OCI-LY3 (cell line): ENCODE data around the gene SEMA4A.
A peak's percentile ranks its signal among the peaks of the same experiment; 100 is the strongest.
"Not testable (repeated sequence)": the region's sequence is repeated elsewhere in the genome, so short reads cannot be mapped to it uniquely, and the experiment has no call there.

Experiments used
- H2AFZ ChIP-seq: fragments of 200-600, 300-600 bp; shearing (Covaris generic); 2 replicates; pipeline ENCODE4 v1.6.0; 2014; ENCODE audit warnings: antibody characterized with exemption, low read depth, low read length
- H3K27ac ChIP-seq: fragments of 200-600, 300-600 bp; sonication (generic); 2 replicates; pipeline ENCODE4 v1.5.1; 2014; ENCODE audit warnings: mild to moderate bottlenecking, low read length, moderate library complexity, mixed read lengths
- H3K27me3 ChIP-seq: fragments of 200-600, 300-600 bp; sonication (generic); 2 replicates; pipeline ENCODE4 v1.6.1; 2014; ENCODE audit warnings: low read depth, low read length, mixed read lengths
- H3K36me3 ChIP-seq: fragments of 200-600, 300-600 bp; sonication (generic); replicated peaks from 2 replicates; pipeline ENCODE3; 2014; ENCODE audit warnings: low read depth, low read length, mixed read lengths
- H3K4me1 ChIP-seq: fragments of 300-600, 200-600 bp; sonication (generic); 2 replicates; pipeline ENCODE4 v1.6.1; 2014; ENCODE audit warnings: low read length, mixed read lengths
- H3K4me2 ChIP-seq: fragments of 200-600, 300-600 bp; sonication (generic); 2 replicates; pipeline ENCODE4 v1.6.1; 2014; ENCODE audit warnings: low read length, mixed read lengths
- H3K4me3 ChIP-seq: fragments of 300-600, 200-600 bp; sonication (generic); 2 replicates; pipeline ENCODE4 v1.5.1; 2014; ENCODE audit warnings: antibody characterized with exemption, mild to moderate bottlenecking, low read length, moderate library complexity
- H3K79me2 ChIP-seq: fragments of 300-600, 200-600 bp; shearing (Covaris generic); 2 replicates; pipeline ENCODE4 v1.6.1; 2014; ENCODE audit warnings: mild to moderate bottlenecking, low read length, mixed read lengths
- H3K9ac ChIP-seq: fragments of 300-600, 200-600 bp; shearing (Covaris generic); 2 replicates; pipeline ENCODE4 v1.6.0; 2014; ENCODE audit warnings: mild to moderate bottlenecking, low read length, moderate library complexity
- H3K9me3 ChIP-seq: fragments of 200-600, 300-600 bp; shearing (Covaris generic); 2 replicates; pipeline ENCODE4 v1.6.1; 2014; ENCODE audit warnings: low read length, mixed read lengths; ENCODE audit not compliant: insufficient read depth
- H4K20me1 ChIP-seq: fragments of 200-600, 300-600 bp; sonication (generic); 2 replicates; pipeline ENCODE4 v1.6.1; 2016; ENCODE audit warnings: low read length, mixed read lengths; ENCODE audit not compliant: insufficient read depth
- EZH2phosphoT487 ChIP-seq: fragments of 200-600 bp; shearing (Covaris generic); IDR thresholded peaks from 2 replicates; pipeline ENCODE4 v1.6.1; 2018; ENCODE audit warnings: antibody characterized with exemption, mixed run types, low read depth
- TF ChIP-seq, protein P1 (sequence below): fragments of 200-600, 300-600 bp; sonication (generic); IDR thresholded peaks from 2 replicates; pipeline ENCODE4 v1.5.1; 2014; ENCODE audit warnings: antibody characterized with exemption, low read length, low read depth

The SEMA4A gene

DNA sequence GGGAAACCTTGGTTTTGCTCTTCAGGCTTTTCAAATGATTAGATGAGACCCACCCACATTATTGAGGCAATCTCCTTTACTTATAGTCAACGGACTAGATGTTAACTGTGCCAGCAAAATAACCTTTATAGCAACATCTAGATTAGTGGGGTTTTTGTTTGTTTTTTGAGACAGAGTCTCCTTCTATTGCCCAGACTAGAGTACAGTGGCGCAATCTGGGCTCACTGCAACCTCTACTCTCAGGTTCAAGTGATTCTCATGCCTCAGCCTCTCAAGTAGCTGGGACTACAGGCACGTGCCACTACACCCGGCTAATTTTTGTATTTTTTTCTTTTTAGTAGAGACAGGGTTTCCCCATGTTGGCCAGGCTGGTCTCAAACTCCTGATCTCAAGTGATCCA, 36.9 kb downstream of the SEMA4A start:
- H3K9ac ChIP-seq, H3K27ac ChIP-seq, H2AFZ ChIP-seq, H4K20me1 ChIP-seq, H3K9me3 ChIP-seq, H3K4me2 ChIP-seq, H3K4me3 ChIP-seq, H3K27me3 ChIP-seq, H3K36me3 ChIP-seq: not testable (repeated sequence)
- H3K4me1 ChIP-seq: peaks cover 12% of the 10 kb centered on the region
- peaks cover 15% of the 10 kb centered on the region for H3K79me2 ChIP-seq

DNA sequence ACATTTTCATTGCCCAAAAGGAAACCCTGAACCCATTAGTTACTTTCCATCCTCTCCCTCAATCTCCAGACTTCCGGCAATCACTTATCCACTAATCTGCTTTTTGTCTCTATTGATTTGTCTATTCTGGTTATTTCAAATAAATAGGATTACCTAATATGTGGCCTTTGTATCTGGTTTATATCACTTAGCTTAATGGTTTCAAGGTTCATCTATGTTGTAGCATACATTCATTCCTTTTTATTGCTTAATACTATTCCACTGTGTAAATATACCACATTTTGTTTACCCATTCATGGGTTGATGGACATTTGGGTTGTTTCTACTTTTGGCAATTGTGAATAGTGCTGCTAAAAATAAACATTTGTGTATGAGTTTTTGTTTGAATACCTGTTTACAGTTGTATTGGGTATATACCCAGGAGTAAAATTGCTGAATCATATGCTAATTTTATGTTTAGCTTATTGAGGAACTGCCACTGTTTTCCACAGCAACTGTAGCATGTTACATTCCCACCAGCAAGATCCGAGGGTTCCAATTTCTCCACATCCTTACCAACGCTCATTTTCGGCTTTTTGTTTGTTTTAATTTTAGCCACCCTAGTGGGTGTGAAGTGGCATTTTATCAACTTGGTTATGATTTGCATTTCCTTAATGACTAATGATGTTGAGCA, 38.0 kb downstream of the SEMA4A start:
- peaks cover 26% of the 10 kb centered on the region for H3K79me2 ChIP-seq
- H3K4me1 ChIP-seq: peaks cover 17% of the 10 kb centered on the region
- H3K36me3 ChIP-seq: peaks cover 4% of the 10 kb centered on the region
- peaks cover 6% of the 10 kb centered on the region; the same call in 1 of the 2 replicates for H3K9me3 ChIP-seq
- no peak overlapping the region for H3K4me2 ChIP-seq
- H3K4me3 ChIP-seq: no peak overlapping the region
- no peak overlapping the region for H3K27ac ChIP-seq
- no peaks in the 10 kb centered on the region for H4K20me1 ChIP-seq
- no peak overlapping the region for H3K9ac ChIP-seq
- H2AFZ ChIP-seq: no peak overlapping the region
- TF ChIP-seq EZH2phosphoT487: no peak
- TF ChIP-seq, protein P1, sequence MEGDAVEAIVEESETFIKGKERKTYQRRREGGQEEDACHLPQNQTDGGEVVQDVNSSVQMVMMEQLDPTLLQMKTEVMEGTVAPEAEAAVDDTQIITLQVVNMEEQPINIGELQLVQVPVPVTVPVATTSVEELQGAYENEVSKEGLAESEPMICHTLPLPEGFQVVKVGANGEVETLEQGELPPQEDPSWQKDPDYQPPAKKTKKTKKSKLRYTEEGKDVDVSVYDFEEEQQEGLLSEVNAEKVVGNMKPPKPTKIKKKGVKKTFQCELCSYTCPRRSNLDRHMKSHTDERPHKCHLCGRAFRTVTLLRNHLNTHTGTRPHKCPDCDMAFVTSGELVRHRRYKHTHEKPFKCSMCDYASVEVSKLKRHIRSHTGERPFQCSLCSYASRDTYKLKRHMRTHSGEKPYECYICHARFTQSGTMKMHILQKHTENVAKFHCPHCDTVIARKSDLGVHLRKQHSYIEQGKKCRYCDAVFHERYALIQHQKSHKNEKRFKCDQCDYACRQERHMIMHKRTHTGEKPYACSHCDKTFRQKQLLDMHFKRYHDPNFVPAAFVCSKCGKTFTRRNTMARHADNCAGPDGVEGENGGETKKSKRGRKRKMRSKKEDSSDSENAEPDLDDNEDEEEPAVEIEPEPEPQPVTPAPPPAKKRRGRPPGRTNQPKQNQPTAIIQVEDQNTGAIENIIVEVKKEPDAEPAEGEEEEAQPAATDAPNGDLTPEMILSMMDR: no peak
- no peaks in the 10 kb centered on the region for H3K27me3 ChIP-seq

DNA sequence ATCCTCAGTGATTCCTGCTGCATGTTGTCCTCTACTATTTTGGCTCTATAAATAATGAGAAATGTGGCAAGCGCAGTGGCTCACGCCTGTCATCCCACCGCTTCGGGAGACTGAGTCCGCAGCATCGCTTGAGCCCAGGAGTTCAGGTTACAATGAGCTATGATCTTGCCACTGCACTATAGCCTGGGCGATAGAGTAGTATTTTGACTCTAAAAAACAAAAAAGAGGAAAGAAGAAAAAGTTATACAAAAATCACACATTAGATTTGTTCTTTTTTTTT, 39.8 kb downstream of the SEMA4A start:
- Histone ChIP-seq H3K4me3 (peak overlapping the region; percentile 90), H3K27ac (peak overlapping the region; percentile 56), H3K4me2 (peak overlapping the region; percentile 93), H2AFZ (peak overlapping the region; percentile 35; the same call in 1 of the 2 replicates), H4K20me1 (no peaks in the 10 kb centered on the region), H3K27me3 (no peaks in the 10 kb centered on the region), H3K4me1 (peaks cover 17% of the 10 kb centered on the region), H3K36me3 (peaks cover 4% of the 10 kb centered on the region), H3K79me2 (peaks cover 40% of the 10 kb centered on the region), H3K9ac (peak overlapping the region; percentile 75), H3K9me3 (peaks cover 6% of the 10 kb centered on the region; the same call in 1 of the 2 replicates)
- no peak for TF ChIP-seq EZH2phosphoT487
- TF ChIP-seq, protein P1: no peak

DNA sequence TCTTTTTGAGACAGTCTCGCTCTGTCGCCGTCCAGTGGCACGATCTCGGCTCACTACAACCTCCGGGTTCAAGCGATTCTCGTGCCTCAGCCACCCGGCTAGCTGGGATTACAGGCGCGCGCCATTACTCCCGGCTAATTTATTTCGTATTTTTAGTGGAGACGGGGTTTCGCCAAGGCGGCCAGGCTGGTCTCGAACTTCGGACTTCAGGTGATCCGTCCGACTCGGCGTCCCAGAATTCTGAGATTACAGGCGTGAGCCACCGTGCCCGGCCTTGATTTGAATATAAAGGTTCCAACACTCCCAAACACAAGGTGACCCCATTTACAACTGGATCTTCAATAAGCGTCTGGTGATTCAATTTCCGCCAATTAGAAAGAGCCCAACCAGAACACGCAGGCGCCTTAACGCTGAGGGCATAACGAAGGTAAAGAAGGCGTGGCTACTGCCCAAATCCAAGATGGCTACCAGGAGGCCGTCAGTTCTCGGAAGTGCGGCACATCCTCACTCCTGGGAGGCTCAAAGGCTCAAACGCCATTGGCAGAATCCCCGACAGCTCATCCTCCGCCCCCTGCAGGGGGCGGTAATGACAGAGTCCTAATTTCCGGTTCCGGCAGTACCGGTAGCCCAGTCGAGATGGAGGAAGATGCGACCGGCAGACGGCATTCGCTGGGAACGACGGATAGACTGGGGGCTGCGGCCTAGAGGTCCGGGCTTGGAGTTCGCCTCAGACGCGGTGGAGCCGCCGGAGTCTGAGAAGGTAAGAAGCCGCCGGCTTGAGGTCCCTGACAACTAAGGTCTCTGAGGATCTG, 40.3 kb downstream of the SEMA4A start, which contains the start of gene SLC25A44:
SLC25A44 (plus strand) TSS at position 617 of the 812 bp plus-strand sequence. CDS start 5,744 bp downstream, outside the sequence.
- H3K9ac ChIP-seq: peak within 1 kb of the TSS; percentile 75
- no peaks in the 10 kb centered on the region for H3K27me3 ChIP-seq
- H3K27ac ChIP-seq: peak within 1 kb of the TSS; percentile 56
- peak within 1 kb of the TSS; percentile 99 for H3K4me2 ChIP-seq
- TF ChIP-seq EZH2phosphoT487: no peak
- TF ChIP-seq, protein P1: peak; percentile 30; the same call in 1 of the 2 replicates
- no peaks in the 10 kb centered on the region for H4K20me1 ChIP-seq
- peaks cover 6% of the 10 kb centered on the region; the same call in 1 of the 2 replicates for H3K9me3 ChIP-seq
- peak within 1 kb of the TSS; percentile 35; the same call in 1 of the 2 replicates for H2AFZ ChIP-seq
- peak within 1 kb of the TSS; percentile 90 for H3K4me3 ChIP-seq
- peaks cover 17% of the 10 kb centered on the region for H3K4me1 ChIP-seq
- H3K36me3 ChIP-seq: peaks cover 4% of the 10 kb centered on the region
- peaks cover 40% of the 10 kb centered on the region for H3K79me2 ChIP-seq
